ENCODE measurements around the gene ZFP3. TPM values are rescaled to one million over a fixed set of nuclear protein-coding genes. Genes with fewer than 3 reads are reported as not detected.

The ZFP3 gene
- polyA plus RNA-seq, 1 of the 3 experiments (the other 2 are of a cell fraction) = 1.5 TPM

GRCh38 chr17:5042157-5043022 lies 35.9 kb upstream of the ZFP3 start:
- Histone ChIP-seq H3K27me3 (ENCODE audit: insufficient read depth) (no peaks in the 10 kb centered on the region), H2AFZ (ENCODE audit: low read depth) (no peak overlapping the region), H4K20me1 (ENCODE audit: insufficient read depth) (no peaks in the 10 kb centered on the region), H3F3A (replicated peaks; ENCODE audit: insufficient read depth) (no peaks in the 10 kb centered on the region), H3K9me3 (no peaks in the 10 kb centered on the region), H3K9ac (no peak overlapping the region), H3K36me3 (replicated peaks in 1 of 2; ENCODE audit: control insufficient read depth in 1 of 2, insufficient read depth in 2 of 2, low read length in 1 of 2) (no peaks in the 10 kb centered on the region), H3K4me3 (ENCODE audit: low read depth in 2 of 2, low read length in 1 of 2) (no peak overlapping the region), H3K27ac (ENCODE audit: low read depth in 2 of 2, low read length in 1 of 2) (no peak overlapping the region), H3K9me2 (no peaks in the 10 kb centered on the region), H3K4me1 (ENCODE audit: control insufficient read depth in 1 of 2, insufficient read depth in 2 of 2, low read depth in 1 of 2, low read length in 1 of 2) (no peaks in the 10 kb centered on the region), H3K79me2 (ENCODE audit: insufficient read depth) (no peaks in the 10 kb centered on the region), H3K4me2 (no peak overlapping the region)
- POLR2A ChIA-PET = no interaction called here
- WGBS (ENCODE audit: low lambda C conversion rate) = 82% methylated on average over 15 of the region's 15 CpGs
- DNase-seq = no peak
- no peak for TF ChIP-seq PBX3 (IDR thresholded peaks at IDR 0.05)
- TF ChIP-seq ELF1 (IDR thresholded peaks at IDR 0.05) = no peak
- TF ChIP-seq MAX (IDR thresholded peaks at IDR 0.05; ENCODE audit: low read depth) = no peak
- CTCF ChIA-PET = interaction anchor here (1.1 kb wide), 1 partner anchor 133 kb away, joined by 3 read pairs; no protein-coding TSS in a partner anchor

GRCh38 chr17:5043524-5043923 lies 34.7 kb upstream of the ZFP3 start:
- no peaks in the 10 kb centered on the region for H3K9me3 ChIP-seq
- TF ChIP-seq IRF3 (IDR thresholded peaks at IDR 0.05; ENCODE audit: low read depth, low read length) = no peak
- no peak for TF ChIP-seq TAF1 (IDR thresholded peaks at IDR 0.05; ENCODE audit: borderline replicate concordance, low read depth, low read length)
- no peaks in the 10 kb centered on the region for H3K27me3 ChIP-seq (ENCODE audit: insufficient read depth)
- H3K9ac ChIP-seq = no peak overlapping the region
- H3K4me3 ChIP-seq (ENCODE audit: low read depth in 2 of 2, low read length in 1 of 2) = no peak overlapping the region
- H3K27ac ChIP-seq (ENCODE audit: low read depth in 2 of 2, low read length in 1 of 2) = no peak overlapping the region
- H3F3A ChIP-seq (replicated peaks; ENCODE audit: insufficient read depth) = no peaks in the 10 kb centered on the region
- H3K79me2 ChIP-seq (ENCODE audit: insufficient read depth) = no peaks in the 10 kb centered on the region
- H3K4me2 ChIP-seq = no peak overlapping the region
- DNase-seq = no peak
- no peaks in the 10 kb centered on the region for H3K36me3 ChIP-seq (replicated peaks in 1 of 2; ENCODE audit: control insufficient read depth in 1 of 2, insufficient read depth in 2 of 2, low read length in 1 of 2)
- H4K20me1 ChIP-seq (ENCODE audit: insufficient read depth) = no peaks in the 10 kb centered on the region
- WGBS (ENCODE audit: low lambda C conversion rate) = 74% methylated on average over 1 of the region's 1 CpG
- CTCF ChIA-PET = no interaction called here
- H3K4me1 ChIP-seq (ENCODE audit: control insufficient read depth in 1 of 2, insufficient read depth in 2 of 2, low read depth in 1 of 2, low read length in 1 of 2) = no peaks in the 10 kb centered on the region
- H3K9me2 ChIP-seq = no peaks in the 10 kb centered on the region
- no peak overlapping the region for H2AFZ ChIP-seq (ENCODE audit: low read depth)
- POLR2A ChIA-PET = no interaction called here

- Histone ChIP-seq H3K4me1 (ENCODE audit: control insufficient read depth in 1 of 2, insufficient read depth in 2 of 2, low read depth in 1 of 2, low read length in 1 of 2) (peaks cover 0 to 1% of the 10 kb centered on the region in 2 experiments; a peak in 1 of 4 replicates), H3K36me3 (replicated peaks in 1 of 2; ENCODE audit: control insufficient read depth in 1 of 2, insufficient read depth in 2 of 2, low read length in 1 of 2) (no peaks in the 10 kb centered on the region), H3K9me2 (no peaks in the 10 kb centered on the region), H3K4me2 (no peak overlapping the region), H3K27ac (ENCODE audit: low read depth in 2 of 2, low read length in 1 of 2) (no peak overlapping the region), H3K79me2 (ENCODE audit: insufficient read depth) (no peaks in the 10 kb centered on the region), H4K20me1 (ENCODE audit: insufficient read depth) (no peaks in the 10 kb centered on the region), H2AFZ (ENCODE audit: low read depth) (no peak overlapping the region), H3K4me3 (ENCODE audit: low read depth in 2 of 2, low read length in 1 of 2) (no peak overlapping the region), H3K9ac (no peak overlapping the region), H3K27me3 (ENCODE audit: insufficient read depth) (no peaks in the 10 kb centered on the region), H3K9me3 (no peaks in the 10 kb centered on the region), H3F3A (replicated peaks; ENCODE audit: insufficient read depth) (no peaks in the 10 kb centered on the region)
- no peak for DNase-seq
- ChIA-PET POLR2A (no interaction called here), CTCF (interaction anchor here (0.6 to 2.0 kb wide), 4 partner anchors 9 to 141 kb away, joined by 3 to 6 read pairs (median 3); no protein-coding TSS in a partner anchor)
- WGBS (ENCODE audit: low lambda C conversion rate) = 51% methylated on average over 5 of the region's 5 CpGs
- TF ChIP-seq FOXJ3 (CRISPR knock-in tag; IDR thresholded peaks at IDR 0.05) (no peak), NRF1 (IDR thresholded peaks at IDR 0.05; ENCODE audit: low read depth, low read length) (no peak), USF2 (IDR thresholded peaks at IDR 0.05; ENCODE audit: borderline replicate concordance, low read depth, low read length) (no peak), USF1 (IDR thresholded peaks at IDR 0.05; ENCODE audit: borderline replicate concordance, low read depth) (no peak), ELF1 (IDR thresholded peaks at IDR 0.05) (no peak), NFIC (IDR thresholded peaks at IDR 0.05; ENCODE audit: borderline replicate concordance) (no peak), PBX3 (IDR thresholded peaks at IDR 0.05) (no peak), TCF12 (IDR thresholded peaks at IDR 0.05) (no peak), MXI1 (IDR thresholded peaks at IDR 0.05; ENCODE audit: low read depth, low read length) (no peak), RFX5 (IDR thresholded peaks at IDR 0.05; ENCODE audit: low read length) (no peak), POLR2AphosphoS5 (IDR thresholded peaks at IDR 0.05; ENCODE audit: low read depth, low read length) (no peak), TAF1 (IDR thresholded peaks at IDR 0.05; ENCODE audit: borderline replicate concordance, low read depth, low read length) (no peak), TEAD4 (IDR thresholded peaks at IDR 0.05; ENCODE audit: borderline replicate concordance, insufficient read depth) (no peak)
These were observed 33.6 kb upstream of the ZFP3 start for GRCh38 chr17:5044630-5045029.
